Gastrocnemius medialis (tissue), 4 donors: ENCODE measurements around the gene TAS1R1.

Experiments used
- CTCF ChIP-seq, 5 experiments: fragments of 450-650 bp in 3 of 5; fragments of 200-600 bp in 2 of 5; sonication (generic) in 2 of 5; IDR thresholded peaks in 4 of 5; conservative IDR thresholded peaks in 1 of 5; 1 replicate in 4 of 5; 2 replicates in 1 of 5; pipeline ENCODE4 v1.5.1; 2016 to 2019; ENCODE audit warnings: antibody characterized with exemption in 5 of 5, mild to moderate bottlenecking in 3 of 5, moderate library complexity in 3 of 5
- POLR2A ChIP-seq, 2 donors: fragments of 450-650 bp; IDR thresholded peaks; one replicate each; pipeline ENCODE4 v1.6.1; 2017; ENCODE audit warnings: antibody characterized with exemption in 2 of 2, mild to moderate bottlenecking in 2 of 2, moderate library complexity in 2 of 2

GRCh38 chr1:6534248-6534822 lies 20.8 kb upstream of the TAS1R1 start:
- TF ChIP-seq CTCF (IDR thresholded peaks at IDR 0.05 in 4 of 5, conservative IDR thresholded peaks at IDR 0.05 in 1 of 5) (no peak), POLR2A (IDR thresholded peaks at IDR 0.05) (no peak)
